Stimulated activated CD4-positive, alpha-beta T cell treated with anti-CD3 and anti-CD28 coated beads, Interleukin-1b, Interleukin-23, amount 100 ng/mL, for 48 hours (primary cell): ENCODE data around the gene ARL13A.
A peak's percentile ranks its signal among the peaks of the same experiment; 100 is the strongest.
"Not testable (repeated sequence)": the region's sequence is repeated elsewhere in the genome, so short reads cannot be mapped to it uniquely, and the experiment has no call there.

Experiments
- DNase-seq: peaks from one replicate; pipeline ENCODE4 v3.0.0-alpha.2; 2020

ARL13A gene

DNA sequence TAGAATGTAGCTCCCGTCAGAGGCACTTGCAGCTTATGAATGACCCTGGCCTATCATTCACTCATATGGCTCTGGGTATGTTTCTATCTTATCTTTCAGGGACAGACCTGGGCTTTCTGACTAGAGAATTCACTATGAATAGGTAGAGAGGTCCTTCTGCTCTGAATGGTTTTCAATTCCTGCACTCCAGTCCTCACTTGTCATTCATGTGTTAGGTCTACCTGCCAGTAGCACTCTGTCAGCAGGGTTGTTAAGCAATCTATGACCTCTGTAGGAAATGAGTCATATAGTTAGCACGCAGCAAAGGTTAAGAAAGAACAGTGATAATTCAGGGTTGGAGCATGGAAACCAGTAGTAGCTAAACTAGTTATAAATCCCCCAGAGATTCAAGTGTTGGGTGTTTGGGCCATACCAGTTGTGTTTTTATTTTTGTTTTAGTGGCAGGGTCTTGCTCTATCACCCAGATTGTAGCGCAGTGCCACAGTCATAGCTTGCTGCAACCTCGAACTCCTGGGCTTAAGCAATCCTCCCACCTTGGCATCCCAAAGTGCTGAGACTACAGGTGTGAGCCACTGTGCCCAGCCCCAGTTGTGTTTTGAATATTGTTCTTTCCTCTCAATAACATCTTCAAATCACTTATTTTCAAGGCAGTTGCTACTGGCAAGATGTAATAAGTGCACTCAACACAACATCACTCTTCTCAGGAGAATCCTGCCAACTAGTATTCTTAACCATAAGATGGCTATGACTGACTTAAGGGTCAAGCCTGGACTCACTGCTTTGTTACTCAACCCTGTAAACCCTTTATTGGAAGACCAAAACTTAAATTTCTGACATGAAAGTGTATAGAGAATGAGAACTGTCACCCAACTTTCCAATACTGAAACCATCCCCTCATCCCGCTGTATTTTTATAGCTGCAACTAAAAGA lies 25.1 kb downstream of the ARL13A start:
- peak; percentile 18 for DNase-seq

DNA sequence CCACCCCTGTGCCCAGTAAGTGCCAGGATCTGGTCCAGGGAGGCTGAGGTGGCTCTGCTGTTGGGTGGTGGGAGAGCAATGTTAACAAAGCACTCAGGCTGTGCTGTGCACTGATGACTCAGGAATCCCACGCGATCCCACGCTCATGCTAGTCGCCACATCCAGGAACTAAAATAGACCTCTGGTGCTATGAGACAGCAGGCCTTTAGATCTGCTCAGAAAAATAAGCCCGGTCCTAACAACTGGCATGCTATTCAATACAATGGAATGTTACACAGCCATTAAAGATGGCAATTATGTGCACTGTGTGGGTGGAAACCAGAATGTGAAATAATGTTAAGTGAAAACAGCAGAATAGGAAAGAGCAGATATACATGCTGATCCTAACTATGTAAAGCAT lies 26.0 kb downstream of the ARL13A start:
- peak; percentile 43 for DNase-seq

DNA sequence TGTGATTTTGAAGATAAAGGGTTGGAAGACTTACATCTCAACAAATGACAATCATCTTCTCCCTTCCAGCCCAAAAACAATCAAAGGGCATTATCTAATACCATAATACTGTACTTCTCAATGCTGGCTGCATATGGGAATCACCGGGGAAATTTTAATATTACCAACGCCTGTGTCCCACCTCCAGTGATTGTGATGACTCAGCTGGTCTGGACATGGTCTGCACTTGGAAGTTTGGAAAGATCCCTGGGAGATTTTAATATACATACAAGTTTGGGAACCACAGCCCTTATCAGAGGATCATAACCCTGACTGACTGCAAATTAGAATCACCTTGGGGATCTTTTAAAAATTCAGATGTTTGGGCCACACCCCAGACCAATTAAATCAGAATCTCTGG lies 29.9 kb downstream of the ARL13A start:
- no peak for DNase-seq

DNA sequence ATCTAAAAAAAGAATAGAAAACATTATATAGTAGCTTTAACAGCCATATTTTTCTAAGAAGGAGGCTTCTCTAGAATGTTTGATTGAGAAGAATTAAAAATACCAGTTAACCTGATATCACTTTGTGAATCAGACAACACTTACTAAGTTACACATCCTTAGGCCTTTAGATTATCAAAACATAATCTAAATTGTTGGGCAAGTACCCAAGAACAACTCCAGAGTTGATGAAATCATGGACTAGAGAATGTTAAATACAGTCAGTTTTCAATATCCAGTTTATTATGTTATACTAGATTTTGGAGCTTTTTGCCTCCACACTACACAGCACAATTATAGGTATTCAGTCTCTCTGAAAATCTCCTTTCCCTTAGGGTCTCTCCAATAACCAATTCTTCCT lies 39.6 kb downstream of the ARL13A start:
- DNase-seq = no peak

DNA sequence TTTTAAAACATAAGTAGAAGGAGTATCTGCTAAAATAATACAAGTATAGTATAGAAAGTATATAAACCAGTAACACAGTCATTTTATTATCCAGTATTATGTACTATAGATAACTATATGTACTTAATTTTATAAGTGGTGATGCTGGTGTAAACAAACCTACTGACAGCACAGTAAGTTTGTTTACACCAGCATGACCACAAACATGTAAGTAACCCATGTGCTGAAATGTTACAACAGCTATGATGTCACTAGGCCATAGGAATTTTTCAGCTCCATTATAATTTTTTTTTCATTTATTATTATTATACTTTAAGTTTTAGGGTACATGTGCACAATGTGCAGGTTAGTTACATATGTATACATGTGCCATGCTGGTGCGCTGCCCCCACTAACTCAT lies 42.5 kb downstream of the ARL13A start:
- not testable (repeated sequence) for DNase-seq

DNA sequence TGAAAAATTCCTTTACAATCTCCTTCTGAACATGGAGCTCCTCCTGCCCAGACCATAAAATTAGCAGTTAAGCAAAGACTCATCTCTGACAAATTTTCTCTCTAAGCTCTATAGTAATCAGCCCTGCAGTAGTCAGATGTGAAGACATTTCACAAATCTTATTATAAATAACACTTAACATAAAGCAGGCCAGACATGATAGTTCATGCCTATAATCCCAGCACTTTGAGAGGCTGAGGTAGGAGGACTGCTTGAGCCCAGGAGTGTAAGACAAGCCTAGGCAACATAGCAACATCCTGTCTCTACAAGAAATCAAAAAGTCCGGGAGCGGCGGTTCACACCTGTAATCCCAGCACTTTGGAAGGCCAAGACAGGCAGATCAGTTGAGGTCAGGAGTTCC lies 52.5 kb downstream of the ARL13A start:
- DNase-seq = no peak

DNA sequence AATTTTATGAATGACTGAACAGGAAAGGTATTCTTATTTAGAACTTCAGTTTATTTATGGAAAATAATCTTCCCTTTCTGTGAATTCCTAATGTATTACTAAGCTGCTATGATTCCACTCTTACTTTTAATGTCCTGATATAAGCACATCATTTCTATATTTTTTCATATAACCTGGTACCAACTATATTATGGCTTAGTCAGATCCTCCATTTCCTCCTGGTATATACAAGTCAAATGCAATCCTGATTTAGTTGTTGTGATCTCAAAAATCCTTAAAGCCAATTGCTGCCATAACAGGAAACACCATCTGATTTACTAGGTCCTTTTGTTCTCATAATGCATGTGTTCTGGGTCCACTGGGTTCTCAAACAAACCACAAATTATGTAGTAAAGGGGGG lies 55.6 kb downstream of the ARL13A start:
- no peak for DNase-seq

DNA sequence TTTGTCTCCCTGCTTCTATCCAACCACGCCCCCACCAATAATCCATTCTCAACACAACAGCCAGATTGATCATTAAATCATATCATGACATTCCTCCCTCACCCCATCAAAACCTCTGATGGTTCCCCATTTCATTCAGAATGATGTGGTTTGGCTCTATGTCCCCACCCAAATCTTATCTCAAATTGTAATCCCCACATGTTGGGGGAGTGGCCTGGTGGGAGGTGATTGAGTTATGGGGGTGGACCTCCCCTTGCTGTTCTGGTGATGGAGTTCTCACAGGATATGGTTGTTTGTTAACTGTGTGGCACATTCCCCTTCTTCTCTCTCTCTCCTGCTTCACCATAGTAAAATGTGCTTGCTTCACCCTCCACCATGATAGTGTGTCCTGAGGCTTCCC lies 59.1 kb downstream of the ARL13A start:
- no peak for DNase-seq

DNA sequence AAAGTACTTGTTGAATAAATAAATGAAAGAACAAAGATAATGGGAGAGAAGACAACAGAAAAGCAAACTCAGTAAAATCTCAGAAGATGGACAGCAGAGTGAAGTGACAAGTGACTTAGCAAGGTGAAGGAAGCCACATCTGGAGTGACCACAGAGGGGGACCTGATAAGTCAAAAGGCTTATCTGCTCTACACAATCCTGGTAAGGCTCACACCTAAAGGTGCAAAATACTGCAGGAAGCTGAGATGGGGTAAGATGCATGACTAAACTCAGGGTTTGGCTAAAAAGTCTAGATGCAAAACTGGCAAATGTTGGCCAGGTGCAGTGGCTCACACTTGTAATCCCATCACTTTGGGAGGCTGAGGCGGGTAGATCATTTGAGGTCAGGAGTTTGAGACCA lies 60.2 kb downstream of the ARL13A start:
- no peak for DNase-seq

DNA sequence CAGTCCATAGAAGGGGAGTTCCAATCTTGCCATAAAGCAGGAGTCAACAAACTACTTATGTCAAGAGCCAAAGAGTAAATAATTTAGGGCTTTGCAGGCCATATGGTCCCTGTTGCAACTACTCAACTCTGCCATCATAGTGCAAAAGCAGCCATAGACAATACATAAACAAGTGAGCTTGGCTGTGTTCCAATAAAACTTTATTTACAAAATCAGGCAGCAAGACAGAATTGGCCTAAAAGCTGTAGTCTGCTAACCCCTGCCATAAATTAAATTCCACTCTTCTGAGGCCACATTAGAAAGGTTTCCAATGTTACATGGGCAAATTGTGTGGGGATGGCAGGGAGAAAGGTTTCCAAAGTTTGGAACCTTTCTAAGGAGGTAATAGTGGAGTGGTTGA lies 67.7 kb downstream of the ARL13A start:
- no peak for DNase-seq

DNA sequence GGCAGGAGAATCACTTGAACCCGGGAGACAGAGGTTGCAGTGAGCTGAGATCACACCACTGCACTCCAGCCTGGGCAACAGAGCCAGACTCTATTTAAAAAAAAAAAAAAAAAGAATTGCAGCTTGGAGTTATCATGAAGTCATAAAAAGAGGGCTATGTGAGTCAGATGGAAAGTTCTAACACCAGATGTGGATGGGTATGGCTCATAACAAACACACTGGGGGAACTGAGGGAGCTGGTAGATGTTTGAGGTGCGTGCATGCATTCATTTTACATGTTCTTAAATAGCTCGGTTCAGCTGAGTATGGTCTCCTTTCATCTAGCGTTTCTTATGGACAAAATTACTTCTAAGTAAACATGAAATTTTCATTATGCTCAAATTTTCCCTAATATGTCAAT lies 70.7 kb downstream of the ARL13A start:
- DNase-seq = peak; percentile 10
